ENCODE measurements around the gene ZNRD2.

ZNRD2 gene

GRCh38 chr11:65610404-65610803, 40.1 kb downstream of the ZNRD2 start:
- no peak for DNase-seq (ENCODE audit: low spot score)

- DNase-seq (ENCODE audit: low spot score), result no peak
These were observed 40.9 kb downstream of the ZNRD2 start for GRCh38 chr11:65611028-65611757.

GRCh38 chr11:65611758-65612603, 41.7 kb downstream of the ZNRD2 start:
- DNase-seq (ENCODE audit: low spot score), result no peak

GRCh38 chr11:65612691-65613090, 42.4 kb downstream of the ZNRD2 start:
- DNase-seq (ENCODE audit: low spot score), result no peak

GRCh38 chr11:65613091-65613928, 43.0 kb downstream of the ZNRD2 start:
- DNase-seq (ENCODE audit: low spot score), result no peak

- peak; percentile 99 for DNase-seq (ENCODE audit: low spot score)
These were observed 45.1 kb downstream of the ZNRD2 start, which contains the start of gene PCNX3 for GRCh38 chr11:65615229-65615949. Gene PCNX3 (plus strand): TSS chr11:65615776. CDS start chr11:65616312, 536 bp downstream.

- peak; percentile 89 for DNase-seq (ENCODE audit: low spot score)
These were observed 45.8 kb downstream of the ZNRD2 start for GRCh38 chr11:65615950-65616574.

- DNase-seq (ENCODE audit: low spot score), result no peak
These were observed 46.3 kb downstream of the ZNRD2 start for GRCh38 chr11:65616575-65617001.

GRCh38 chr11:65617136-65617850, 47.0 kb downstream of the ZNRD2 start:
- DNase-seq (ENCODE audit: low spot score), result no peak

GRCh38 chr11:65617990-65618751, 47.9 kb downstream of the ZNRD2 start:
- no peak for DNase-seq (ENCODE audit: low spot score)

- no peak for DNase-seq (ENCODE audit: low spot score)
These were observed 48.5 kb downstream of the ZNRD2 start for GRCh38 chr11:65618763-65619162.

- DNase-seq (ENCODE audit: low spot score), result no peak
These were observed 49.1 kb downstream of the ZNRD2 start for GRCh38 chr11:65619281-65619928.

- DNase-seq (ENCODE audit: low spot score), result no peak
These were observed 50.4 kb downstream of the ZNRD2 start for GRCh38 chr11:65620666-65621065.

GRCh38 chr11:65621460-65621859, 51.2 kb downstream of the ZNRD2 start:
- DNase-seq (ENCODE audit: low spot score), result no peak
